GM12878 (cell line): ENCODE measurements around the gene ELP1. TPM values are rescaled to one million over a fixed set of nuclear protein-coding genes. Genes with fewer than 3 reads are reported as not detected.

Experiments used
- ATAC-seq: fragments of 200-7000 bp; cut with Tn5 transposase; 3 replicates; pipeline ENCODE4 v1.9.1; 2020; ENCODE audit warnings: mild to moderate bottlenecking, moderate library complexity
- BruUV-seq: library from RNA; stranded (reverse); fragments of 400-500 nt; replicated peaks from 2 replicates; lab custom pipeline; 2021; lab: Mats Ljungman, UMichigan
- CTCF ChIA-PET: fragments of 300-600 bp; sonication (Branson Sonifier 250); formaldehyde crosslinking; extraction: SDS; loops from one replicate; lab custom pipeline; 2021; ENCODE audit warnings: inconsistent platforms; lab: Yijun Ruan, JAX
- POLR2A ChIA-PET: fragments of 350-600 bp; formaldehyde crosslinking; extraction: SDS; loops from one replicate; lab custom pipeline; 2021; ENCODE audit warnings: inconsistent platforms; lab: Charles Lee
- RAD21 ChIA-PET: fragments of 300-600 bp; sonication (Branson Sonifier 250); formaldehyde crosslinking; loops from one replicate; lab custom pipeline; 2023; ENCODE audit warnings: antibody characterized with exemption; ENCODE audit not compliant: unreplicated experiment; lab: Charles Lee
- SMC1A ChIA-PET: fragments of 300-600 bp; sonication (Branson Sonifier 250); formaldehyde crosslinking; loops from one replicate; lab custom pipeline; 2023; ENCODE audit not compliant: unreplicated experiment, uncharacterized antibody; lab: Charles Lee
- DNase-seq: peaks from one replicate; pipeline ENCODE4 v3.0.0-alpha.2; 2011; ENCODE audit warnings: low read depth, low spot score
- FAIRE-seq: peaks from 3 replicates; lab custom pipeline; 2011; peaks lifted over from hg19 to GRCh38; lab: Jason Lieb, UNC
- H2AFZ ChIP-seq: 2 replicates; pipeline ENCODE4 v1.6.0; 2011; ENCODE audit warnings: low read depth, low read length, control low read depth; ENCODE audit not compliant: control insufficient read depth
- H3K27ac ChIP-seq: 2 replicates; pipeline ENCODE4 v1.5.1; 2011; ENCODE audit warnings: control low read depth; ENCODE audit not compliant: control insufficient read depth, insufficient read depth
- H3K27me3 ChIP-seq, 2 experiments: replicated peaks in 1 of 2; 2 replicates each; pipeline versions ENCODE4 v1.6.0 to v1.6.1; 2011; ENCODE audit warnings: low read length in 1 of 2; ENCODE audit not compliant: control insufficient read depth in 2 of 2, insufficient read depth in 2 of 2
- H3K36me3 ChIP-seq, 2 experiments: 2 replicates each; pipeline ENCODE4 v1.5.1; 2011; ENCODE audit warnings: low read length in 1 of 2; ENCODE audit not compliant: control insufficient read depth in 2 of 2, insufficient read depth in 2 of 2
- H3K4me1 ChIP-seq: 2 replicates; pipeline ENCODE4 v1.6.1; 2011; ENCODE audit warnings: mild to moderate bottlenecking, low read length, moderate library complexity, mixed read lengths; ENCODE audit not compliant: control insufficient read depth, insufficient read depth
- H3K4me2 ChIP-seq: 2 replicates; pipeline ENCODE4 v1.6.0; 2011; ENCODE audit warnings: control low read depth; ENCODE audit not compliant: control insufficient read depth, insufficient read depth
- H3K4me3 ChIP-seq: fragments of 200-600 bp; sonication (generic); 2 replicates; pipeline ENCODE4 v1.5.1; 2016
- H3K79me2 ChIP-seq: 2 replicates; pipeline ENCODE4 v1.6.0; 2011; ENCODE audit warnings: low read length; ENCODE audit not compliant: control insufficient read depth, insufficient read depth
- H3K9ac ChIP-seq: 2 replicates; pipeline ENCODE4 v1.8.0; 2011; ENCODE audit warnings: low read length, control low read depth, mixed read lengths; ENCODE audit not compliant: control insufficient read depth, insufficient read depth
- H3K9me3 ChIP-seq: replicated peaks from 3 replicates; pipeline ENCODE4 v1.5.1; 2011; ENCODE audit warnings: mild to moderate bottlenecking, low read length; ENCODE audit not compliant: control insufficient read depth, insufficient read depth
- H4K20me1 ChIP-seq: 2 replicates; pipeline ENCODE4 v1.6.0; 2011; ENCODE audit not compliant: control insufficient read depth, insufficient read depth
- BACH1 ChIP-seq: fragments of 450-650 bp; IDR thresholded peaks from 2 replicates; pipeline ENCODE4 v1.6.1; 2017; ENCODE audit warnings: mild to moderate bottlenecking, borderline replicate concordance
- FOS ChIP-seq: IDR thresholded peaks from 3 replicates; pipeline ENCODE4 v1.6.1; 2011; ENCODE audit warnings: borderline replicate concordance; ENCODE audit not compliant: insufficient read length; ENCODE audit errors: extremely low read depth
- GABPA ChIP-seq: IDR thresholded peaks from 2 replicates; pipeline ENCODE4 v1.6.1; 2014; ENCODE audit warnings: antibody characterized with exemption, low read depth, mild to moderate bottlenecking, inconsistent platforms
- MEF2A ChIP-seq: IDR thresholded peaks from 2 replicates; pipeline ENCODE4 v1.6.1; 2011; ENCODE audit warnings: low read depth, mild to moderate bottlenecking, low read length, moderate library complexity; ENCODE audit not compliant: insufficient read depth
- NR2C1 ChIP-seq: fragments of 450-650 bp; IDR thresholded peaks from 2 replicates; pipeline ENCODE4 v1.6.1; 2017; ENCODE audit warnings: antibody characterized with exemption, mild to moderate bottlenecking, moderate library complexity
- SP1 ChIP-seq: IDR thresholded peaks from one replicate; pipeline ENCODE4 v1.6.1; 2011; ENCODE audit warnings: low read depth, low read length
- SREBF1 ChIP-seq: IDR thresholded peaks from 2 replicates; pipeline ENCODE4 v1.6.1; 2012; ENCODE audit warnings: mild to moderate bottlenecking, low read length
- YY1 ChIP-seq: IDR thresholded peaks from 2 replicates; pipeline ENCODE4 v1.6.1; 2011; ENCODE audit warnings: low read depth, mild to moderate bottlenecking, low read length
- ZBED1 ChIP-seq: IDR thresholded peaks from 2 replicates; pipeline ENCODE4 v1.6.1; 2016; ENCODE audit warnings: borderline replicate concordance
- ZNF217 ChIP-seq: fragments of 450-650 bp; IDR thresholded peaks from 2 replicates; pipeline ENCODE4 v1.6.1; 2017; ENCODE audit warnings: antibody characterized with exemption, mild to moderate bottlenecking
- ZNF24 ChIP-seq: fragments of 450-650 bp; IDR thresholded peaks from 2 replicates; pipeline ENCODE4 v1.6.1; 2017; ENCODE audit warnings: antibody characterized with exemption, mild to moderate bottlenecking
- WGBS: methylation state at CpG from one replicate; pipeline ENCODE4 v1.1.6; 2016; ENCODE audit warnings: low lambda C conversion rate; ENCODE audit not compliant: insufficient replicate concordance, insufficient coverage; ENCODE audit errors: missing lambda C conversion rate; 5-methylcytosine and 5-hydroxymethylcytosine counted together
- in situ Hi-C: fragments of 300-500 bp; cut with MboI; formaldehyde crosslinking; loops from 9 replicates; pipeline ENCODE4 v1.14.3; 2018; ENCODE audit warnings: mixed read lengths
- intact Hi-C: fragments of 100-400 bp; cut with micrococcal nuclease; formaldehyde crosslinking; loops from one replicate; pipeline ENCODE4 v1.14.2; 2022; ENCODE audit not compliant: unreplicated experiment
- polyA plus RNA-seq, 11 experiments: library from polyadenylated mRNA; depleted of rRNA in 4 of 11; unstranded in 6 of 11; stranded (reverse) in 5 of 11; fragments of >200 nt; fragmentation: Nextera tagmentation in 4 of 11; fragmentation: Illumina TruSeq in 1 of 11; extraction: Ambion mirVana in 4 of 11; extraction: Trizol in 1 of 11; gene quantifications; 1 replicate in 1 of 11; 2 replicates in 10 of 11; pipeline versions ENCODE4 v1.2.1 to v1.2.3, GENCODE V29; 2011 to 2016; ENCODE audit warnings: inconsistent platforms in 2 of 11, missing spikeins in 2 of 11, low read depth in 1 of 11
- total RNA-seq, 4 experiments: library from RNA; depleted of rRNA in 3 of 4; stranded (reverse); fragments of >200 nt in 3 of 4; fragmentation: Illumina TruSeq in 1 of 4; extraction: Trizol in 1 of 4; gene quantifications; 2 replicates each; pipeline versions ENCODE4 v1.2.1 to v1.2.3, GENCODE V29; 2013 to 2021
- TF ChIP-seq, protein P1 (sequence below): IDR thresholded peaks from 2 replicates; pipeline ENCODE4 v1.6.1; 2012; ENCODE audit warnings: low read depth, low read length, improper control_type of control experiment

The ELP1 gene
- total and polyA plus RNA-seq, 10 of the 15 experiments (the other 5 are each of a cell fraction or from before 2014, with no cell fraction given): 9.7 to 29.9 (median 26.0) TPM

GRCh38 chr9:108978205-108978604 lies 44.3 kb upstream of the ELP1 start:
- Histone ChIP-seq H3K27ac (no peak overlapping the region), H3K36me3 (peaks cover 1 to 3% of the 10 kb centered on the region in 2 experiments; a peak in 2 of 4 replicates), H3K27me3 (no peaks in the 10 kb centered on the region)
- ChIA-PET SMC1A (interaction anchor here (1.0 kb wide), 1 partner anchor 31 kb away, joined by 3 read pairs; no protein-coding TSS in a partner anchor), CTCF (interaction anchor here (0.6 to 1.5 kb wide), 2 partner anchors 24 to 343 kb away, joined by 4 read pairs; no protein-coding TSS in a partner anchor)
- TF ChIP-seq ZBED1 (no peak), GABPA (no peak), ZNF24 (no peak), BACH1 (no peak), NR2C1 (no peak), FOS (no peak), MEF2A (no peak), YY1 (no peak), SP1 (no peak), ZNF217 (no peak), SREBF1 (no peak)
- TF ChIP-seq, protein P1, sequence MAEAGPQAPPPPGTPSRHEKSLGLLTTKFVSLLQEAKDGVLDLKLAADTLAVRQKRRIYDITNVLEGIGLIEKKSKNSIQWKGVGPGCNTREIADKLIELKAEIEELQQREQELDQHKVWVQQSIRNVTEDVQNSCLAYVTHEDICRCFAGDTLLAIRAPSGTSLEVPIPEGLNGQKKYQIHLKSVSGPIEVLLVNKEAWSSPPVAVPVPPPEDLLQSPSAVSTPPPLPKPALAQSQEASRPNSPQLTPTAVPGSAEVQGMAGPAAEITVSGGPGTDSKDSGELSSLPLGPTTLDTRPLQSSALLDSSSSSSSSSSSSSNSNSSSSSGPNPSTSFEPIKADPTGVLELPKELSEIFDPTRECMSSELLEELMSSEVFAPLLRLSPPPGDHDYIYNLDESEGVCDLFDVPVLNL: no peak
- TF ChIP-seq, all 136 proteins: peak for 0
- H3K9me3 ChIP-seq: no peaks in the 10 kb centered on the region
- DNase-seq (no peak), FAIRE-seq (no peak), ATAC-seq (no peak)
- no TSS peak for BruUV-seq
- H3K79me2 ChIP-seq: no peaks in the 10 kb centered on the region
- in situ Hi-C loops: no loop called here
- no peaks in the 10 kb centered on the region for H3K4me1 ChIP-seq
- POLR2A ChIA-PET: no interaction called here
- H4K20me1 ChIP-seq: no peaks in the 10 kb centered on the region
- no peak overlapping the region for H2AFZ ChIP-seq
- no peak overlapping the region for H3K9ac ChIP-seq
- no peak overlapping the region for H3K4me3 ChIP-seq
- 47% methylated on average over 1 of the region's 1 CpG for WGBS
- RAD21 ChIA-PET: no interaction called here
- intact Hi-C loops: no loop called here
- H3K4me2 ChIP-seq: no peak overlapping the region
